ENCODE measurements around the gene PANK2. TPM values are rescaled to one million over a fixed set of nuclear protein-coding genes. Genes with fewer than 3 reads are reported as not detected.
A peak's percentile ranks its signal among the peaks of the same experiment; 100 is the strongest.

Gene PANK2
- total and polyA plus RNA-seq, 2 of the 8 experiments (the other 6 are each of a cell fraction or from before 2014, with no cell fraction given), result 17.1 to 57.5 TPM

DNA sequence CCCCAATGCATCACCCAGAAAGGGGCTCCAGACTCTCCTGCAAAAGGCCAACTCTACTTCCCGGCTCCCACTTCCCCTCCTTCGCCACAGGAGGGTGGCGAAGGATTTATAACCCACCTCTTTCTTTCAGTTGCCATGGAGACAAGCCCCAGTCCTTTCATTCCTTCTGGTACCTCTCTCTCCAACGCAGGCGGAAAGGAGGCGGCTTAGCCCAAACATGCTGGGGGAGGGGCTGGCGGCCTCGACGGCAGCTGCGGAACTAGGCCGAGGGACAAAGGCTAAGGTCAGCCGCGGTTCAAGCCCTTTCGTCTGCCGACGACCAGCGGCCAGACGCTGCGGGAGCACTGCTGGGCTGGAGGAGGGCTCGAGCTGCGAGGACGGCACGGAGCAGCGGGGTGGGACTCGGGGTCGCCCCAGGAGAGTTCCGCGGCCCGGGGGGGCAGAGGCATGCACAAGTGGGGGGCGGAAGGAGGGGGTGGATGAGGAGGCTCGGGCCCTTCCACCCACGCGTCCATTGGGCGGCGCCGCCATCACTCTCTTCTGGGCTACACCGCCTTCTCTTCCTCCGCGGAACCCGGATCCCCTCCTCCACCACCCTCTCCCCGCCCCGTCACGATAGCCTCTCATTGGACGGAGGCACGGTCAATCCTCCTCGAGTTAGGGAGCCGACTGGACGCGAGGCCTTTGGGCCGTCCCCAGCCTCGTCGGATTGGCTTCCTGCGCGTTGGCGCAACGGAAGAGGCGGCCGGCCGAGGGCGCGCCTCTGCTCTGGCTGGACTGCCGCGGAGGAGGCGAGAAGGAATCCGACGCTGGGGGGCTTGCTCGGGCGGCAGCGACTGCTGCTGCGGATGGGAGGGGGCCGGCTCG lies at the start of gene PANK2 (continued):
- TF ChIP-seq CTCF (IDR thresholded peaks at IDR 0.05; ENCODE audit: control extremely low read depth in 1 of 3, insufficient read depth in 1 of 3, low read depth in 1 of 3, low read length in 3 of 3) (peak; percentile 18 to 31 (median 20); a peak in 3 of 4 replicates), CBX8 (IDR thresholded peaks at IDR 0.05; ENCODE audit: borderline replicate concordance, low read depth, low read length) (no peak), EZH2 (IDR thresholded peaks at IDR 0.05; ENCODE audit: low read depth, low read length, severe bottlenecking) (no peak), RFX5 (IDR thresholded peaks at IDR 0.05; ENCODE audit: borderline replicate concordance, low read depth, low read length) (no peak), EGR1 (IDR thresholded peaks at IDR 0.05; ENCODE audit: borderline replicate concordance, low read depth, low read length) (peak; percentile 87; the same call in 1 of the 2 replicates), ASH2L (IDR thresholded peaks at IDR 0.05; ENCODE audit: low read length) (peak; percentile 98), MAFK (IDR thresholded peaks at IDR 0.05; ENCODE audit: low read depth, low read length) (no peak), TAF1 (IDR thresholded peaks at IDR 0.05; ENCODE audit: low read depth, low read length) (peak; percentile 89), CHD1 (IDR thresholded peaks at IDR 0.05; ENCODE audit: low read depth, low read length) (no peak), SIX5 (IDR thresholded peaks at IDR 0.05; ENCODE audit: low read depth, low read length) (no peak), EP300 (IDR thresholded peaks at IDR 0.05; ENCODE audit: borderline replicate concordance in 1 of 2, low read depth in 2 of 2, low read length in 2 of 2) (no peak), POU5F1 (IDR thresholded peaks at IDR 0.05; ENCODE audit: low read depth, low read length) (no peak), SIRT6 (IDR thresholded peaks at IDR 0.05; ENCODE audit: low read length) (no peak), MAX (IDR thresholded peaks at IDR 0.05) (peak; percentile 43; the same call in 1 of the 2 replicates)
